GM21515 (cell line): ENCODE data around the gene BBS5.
"Not testable (repeated sequence)": the region's sequence is repeated elsewhere in the genome, so short reads cannot be mapped to it uniquely, and the experiment has no call there.

Source experiments
- ATAC-seq: cut with Tn5 transposase; IDR thresholded peaks from one replicate; pipeline ENCODE4 v1.9.1; 2021; ENCODE audit not compliant: unreplicated experiment

Gene BBS5

GRCh38 chr2:169479257-169480078 is at the start of gene BBS5:
BBS5 (plus strand) TSS chr2:169479494; CDS start chr2:169479554, 60 bp downstream.
- ATAC-seq: peak; percentile 97

- ATAC-seq: not testable (repeated sequence)
Measured at GRCh38 chr2:169431772-169432171, 47.5 kb upstream of the BBS5 start.

GRCh38 chr2:169434236-169434635 is 45.1 kb upstream of the BBS5 start:
- ATAC-seq: not testable (repeated sequence)

GRCh38 chr2:169438466-169439072 is 40.7 kb upstream of the BBS5 start:
- no peak for ATAC-seq

GRCh38 chr2:169439900-169440299 is 39.4 kb upstream of the BBS5 start:
- ATAC-seq: no peak

GRCh38 chr2:169446452-169446851 is 32.8 kb upstream of the BBS5 start:
- ATAC-seq: no peak

- ATAC-seq: no peak
Measured at GRCh38 chr2:169448316-169448715, 31.0 kb upstream of the BBS5 start.

- ATAC-seq: no peak
Measured at GRCh38 chr2:169448865-169449264, 30.4 kb upstream of the BBS5 start.

- no peak for ATAC-seq
Measured at GRCh38 chr2:169452080-169452479, 27.2 kb upstream of the BBS5 start.

- ATAC-seq: not testable (repeated sequence)
Measured at GRCh38 chr2:169453044-169453443, 26.2 kb upstream of the BBS5 start.

GRCh38 chr2:169461143-169461542 is 18.2 kb upstream of the BBS5 start:
- no peak for ATAC-seq

GRCh38 chr2:169462896-169463695 is 16.2 kb upstream of the BBS5 start:
- ATAC-seq: no peak

GRCh38 chr2:169464466-169464865 is 14.8 kb upstream of the BBS5 start:
- ATAC-seq: no peak

GRCh38 chr2:169464882-169465281 is 14.4 kb upstream of the BBS5 start:
- no peak for ATAC-seq

- no peak for ATAC-seq
Measured at GRCh38 chr2:169468841-169469240, 10.5 kb upstream of the BBS5 start.

GRCh38 chr2:169469952-169470572 is 9.2 kb upstream of the BBS5 start:
- no peak for ATAC-seq

GRCh38 chr2:169472249-169472648 is 7.0 kb upstream of the BBS5 start:
- ATAC-seq: no peak

- ATAC-seq: no peak
Measured at GRCh38 chr2:169476459-169476858, 2.8 kb upstream of the BBS5 start.

- no peak for ATAC-seq
Measured at GRCh38 chr2:169478339-169478738, 955 bp upstream of the BBS5 start.

GRCh38 chr2:169478745-169479256 is 493 bp upstream of the BBS5 start:
- no peak for ATAC-seq

GRCh38 chr2:169480079-169480465 is 778 bp downstream of the BBS5 start:
- no peak for ATAC-seq
